Measurements from ENCODE around the gene KCNAB2. TPM values are rescaled to one million over a fixed set of nuclear protein-coding genes. Genes with fewer than 3 reads are reported as not detected.

KCNAB2 gene
- total RNA-seq, 3 donors from 2014 or later = 6.9 to 19.8 (median 9.8) TPM

DNA sequence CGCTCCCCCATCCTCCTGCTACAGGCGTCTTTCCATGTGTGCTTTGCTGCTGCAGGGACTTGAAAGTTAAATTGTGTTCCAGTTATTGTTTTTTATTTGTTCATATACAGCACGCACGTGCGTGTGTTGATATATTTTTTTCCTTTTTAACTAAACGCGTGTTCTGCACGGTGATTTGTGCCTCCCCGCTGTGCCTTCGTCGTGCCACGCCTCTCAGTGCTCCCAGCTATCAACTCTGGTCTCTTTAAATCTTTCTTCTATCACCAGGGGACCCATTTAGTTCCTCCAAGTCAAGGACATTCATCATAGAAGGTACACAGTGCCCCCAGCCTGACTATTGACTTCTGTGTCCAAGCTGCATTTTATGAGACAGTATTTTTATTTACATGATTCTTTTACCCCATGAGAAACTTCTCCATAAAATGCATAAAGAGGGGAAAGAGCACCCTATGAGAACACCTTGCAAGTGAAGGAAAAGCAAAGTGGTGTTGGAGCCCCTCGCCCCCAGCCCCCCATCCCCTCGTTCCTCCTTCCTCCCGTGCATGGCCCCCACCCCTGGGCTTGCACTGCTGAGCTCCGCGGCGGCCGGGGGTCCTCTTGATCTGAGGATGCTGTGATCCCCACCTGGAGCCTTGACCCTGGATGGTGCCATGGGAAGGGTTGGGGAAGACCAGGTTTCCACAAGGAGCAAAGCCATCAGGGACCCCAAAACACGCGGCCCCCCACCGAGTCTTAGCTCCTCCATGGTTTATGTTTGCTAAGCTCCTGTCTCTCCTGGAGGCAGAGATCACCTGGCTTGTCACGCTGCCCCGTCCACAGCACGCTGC lies 45.5 kb downstream of the KCNAB2 start:
- Histone ChIP-seq H3K27ac (no peak overlapping the region), H3K4me3 (no peak overlapping the region), H3K36me3 (no peaks in the 10 kb centered on the region), H3K27me3 (no peaks in the 10 kb centered on the region), H3K4me1 (no peaks in the 10 kb centered on the region), H3K9me3 (no peaks in the 10 kb centered on the region)
- no peak for DNase-seq (ENCODE audit: low spot score in 2 of 2)
- intact Hi-C loops (cut with DNase I; ENCODE audit: low total_unique reads) = no loop called here
- TF ChIP-seq, protein P1, sequence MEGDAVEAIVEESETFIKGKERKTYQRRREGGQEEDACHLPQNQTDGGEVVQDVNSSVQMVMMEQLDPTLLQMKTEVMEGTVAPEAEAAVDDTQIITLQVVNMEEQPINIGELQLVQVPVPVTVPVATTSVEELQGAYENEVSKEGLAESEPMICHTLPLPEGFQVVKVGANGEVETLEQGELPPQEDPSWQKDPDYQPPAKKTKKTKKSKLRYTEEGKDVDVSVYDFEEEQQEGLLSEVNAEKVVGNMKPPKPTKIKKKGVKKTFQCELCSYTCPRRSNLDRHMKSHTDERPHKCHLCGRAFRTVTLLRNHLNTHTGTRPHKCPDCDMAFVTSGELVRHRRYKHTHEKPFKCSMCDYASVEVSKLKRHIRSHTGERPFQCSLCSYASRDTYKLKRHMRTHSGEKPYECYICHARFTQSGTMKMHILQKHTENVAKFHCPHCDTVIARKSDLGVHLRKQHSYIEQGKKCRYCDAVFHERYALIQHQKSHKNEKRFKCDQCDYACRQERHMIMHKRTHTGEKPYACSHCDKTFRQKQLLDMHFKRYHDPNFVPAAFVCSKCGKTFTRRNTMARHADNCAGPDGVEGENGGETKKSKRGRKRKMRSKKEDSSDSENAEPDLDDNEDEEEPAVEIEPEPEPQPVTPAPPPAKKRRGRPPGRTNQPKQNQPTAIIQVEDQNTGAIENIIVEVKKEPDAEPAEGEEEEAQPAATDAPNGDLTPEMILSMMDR (IDR thresholded peaks at IDR 0.05) = no peak
- no peak for TF ChIP-seq POLR2AphosphoS5 (IDR thresholded peaks at IDR 0.05)
- TF ChIP-seq POLR2A (IDR thresholded peaks at IDR 0.05) = no peak

GRCh38 chr1:6091823-6092109 lies 46.1 kb downstream of the KCNAB2 start:
- H3K4me3 ChIP-seq = no peak overlapping the region
- H3K36me3 ChIP-seq = no peaks in the 10 kb centered on the region
- no peaks in the 10 kb centered on the region for H3K4me1 ChIP-seq
- H3K9me3 ChIP-seq = no peaks in the 10 kb centered on the region
- TF ChIP-seq POLR2AphosphoS5 (IDR thresholded peaks at IDR 0.05) (no peak), POLR2A (IDR thresholded peaks at IDR 0.05) (no peak)
- TF ChIP-seq, protein P1 (IDR thresholded peaks at IDR 0.05) = no peak
- H3K27ac ChIP-seq = no peak overlapping the region
- no peaks in the 10 kb centered on the region for H3K27me3 ChIP-seq
- DNase-seq (ENCODE audit: low spot score in 2 of 2) = no peak
- intact Hi-C loops (cut with DNase I; ENCODE audit: low total_unique reads) = no loop called here

- H3K27me3 ChIP-seq = no peaks in the 10 kb centered on the region
- intact Hi-C loops (cut with DNase I; ENCODE audit: low total_unique reads) = no loop called here
- no peaks in the 10 kb centered on the region for H3K9me3 ChIP-seq
- no peaks in the 10 kb centered on the region for H3K36me3 ChIP-seq
- H3K4me1 ChIP-seq = no peaks in the 10 kb centered on the region
- no peak overlapping the region for H3K4me3 ChIP-seq
- no peak for DNase-seq (ENCODE audit: low spot score in 2 of 2)
- no peak overlapping the region for H3K27ac ChIP-seq
- TF ChIP-seq, protein P1 (IDR thresholded peaks at IDR 0.05) = no peak
- TF ChIP-seq POLR2A (IDR thresholded peaks at IDR 0.05) = no peak
- no peak for TF ChIP-seq POLR2AphosphoS5 (IDR thresholded peaks at IDR 0.05)
Observed at GRCh38 chr1:6092211-6092610, 46.5 kb downstream of the KCNAB2 start.

DNA sequence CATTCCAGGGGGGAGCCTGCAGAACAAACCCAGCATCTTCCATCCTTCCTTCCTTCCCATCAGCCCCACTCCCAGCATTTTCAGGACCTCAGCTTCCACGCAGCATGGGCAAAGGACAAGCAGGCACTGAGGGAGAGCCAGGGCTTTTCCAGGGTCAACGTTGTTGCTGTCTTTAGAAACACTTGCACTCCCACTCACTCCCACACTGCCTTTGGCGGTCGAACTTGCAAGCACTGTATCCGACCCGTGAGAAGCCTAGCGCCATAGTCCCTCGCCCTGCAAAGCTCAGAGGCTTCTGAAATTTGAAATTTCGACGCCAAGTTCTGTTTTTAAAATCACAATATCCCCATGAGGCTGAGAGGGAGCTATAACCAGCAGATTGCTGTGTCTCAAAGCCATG lies 47.4 kb downstream of the KCNAB2 start:
- TF ChIP-seq POLR2A (IDR thresholded peaks at IDR 0.05) = no peak
- TF ChIP-seq, protein P1 (IDR thresholded peaks at IDR 0.05) = no peak
- no peak for TF ChIP-seq POLR2AphosphoS5 (IDR thresholded peaks at IDR 0.05)
- Histone ChIP-seq H3K36me3 (no peaks in the 10 kb centered on the region), H3K4me1 (no peaks in the 10 kb centered on the region), H3K27me3 (no peaks in the 10 kb centered on the region), H3K27ac (no peak overlapping the region), H3K4me3 (no peak overlapping the region), H3K9me3 (no peaks in the 10 kb centered on the region)
- no peak for DNase-seq (ENCODE audit: low spot score in 2 of 2)
- intact Hi-C loops (cut with DNase I; ENCODE audit: low total_unique reads) = no loop called here

DNA sequence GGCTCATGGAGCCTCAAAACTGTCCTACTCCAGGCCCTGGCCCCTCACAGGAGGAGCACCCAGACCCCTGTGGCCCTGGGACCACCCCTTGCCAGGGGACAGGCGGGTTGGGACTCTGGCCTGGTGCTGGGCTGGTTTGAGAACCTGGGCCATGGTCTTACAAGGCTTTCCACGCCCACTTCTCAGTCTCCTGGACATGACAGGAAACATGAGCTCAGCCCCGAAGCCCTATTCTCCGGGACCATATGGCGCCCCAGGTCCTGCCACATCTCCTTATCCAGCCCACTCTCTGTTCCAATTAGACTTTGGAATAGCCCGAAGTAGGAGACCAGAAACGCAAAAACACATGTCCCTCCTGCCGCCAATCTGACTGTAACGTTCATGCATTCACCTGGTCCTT lies 47.9 kb downstream of the KCNAB2 start:
- DNase-seq (ENCODE audit: low spot score in 2 of 2) = no peak
- Histone ChIP-seq H3K27ac (no peak overlapping the region), H3K27me3 (no peaks in the 10 kb centered on the region), H3K9me3 (no peaks in the 10 kb centered on the region), H3K36me3 (no peaks in the 10 kb centered on the region), H3K4me3 (no peak overlapping the region), H3K4me1 (no peaks in the 10 kb centered on the region)
- intact Hi-C loops (cut with DNase I; ENCODE audit: low total_unique reads) = no loop called here
- TF ChIP-seq, protein P1 (IDR thresholded peaks at IDR 0.05) = no peak
- TF ChIP-seq POLR2AphosphoS5 (IDR thresholded peaks at IDR 0.05) = no peak
- no peak for TF ChIP-seq POLR2A (IDR thresholded peaks at IDR 0.05)

All from breast epithelium (tissue), 4 donors.